ENCODE results near the gene ACYP2.
A peak's percentile ranks its signal among the peaks of the same experiment; 100 is the strongest.

Gene ACYP2

GRCh38 chr2:54336136-54336976 lies 220.9 kb downstream of the ACYP2 start:
- H3K27ac ChIP-seq (ENCODE audit: low read depth, low read length): no peak overlapping the region
- H3F3A ChIP-seq (ENCODE audit: insufficient read depth): no peaks in the 10 kb centered on the region
- no peak overlapping the region for H2AFZ ChIP-seq (ENCODE audit: low read depth, low read length, severe bottlenecking)
- no peak for TF ChIP-seq EZH2phosphoT487 (conservative IDR thresholded peaks at IDR 0.05; ENCODE audit: low read length)
- no peak for TF ChIP-seq CTCF (IDR thresholded peaks at IDR 0.05; ENCODE audit: insufficient read depth, low read length, poor library complexity, severe bottlenecking)
- H3K9ac ChIP-seq (ENCODE audit: low read length): no peak overlapping the region
- no peaks in the 10 kb centered on the region for H3K27me3 ChIP-seq (ENCODE audit: low read length)
- no peak overlapping the region for H3K4me2 ChIP-seq (ENCODE audit: low read depth, low read length, poor library complexity, severe bottlenecking)
- H3K36me3 ChIP-seq (ENCODE audit: low read length): no peaks in the 10 kb centered on the region
- no peaks in the 10 kb centered on the region for H3K9me3 ChIP-seq (ENCODE audit: insufficient read depth, low read length)
- no peaks in the 10 kb centered on the region for H3K79me2 ChIP-seq (ENCODE audit: insufficient read depth, low read length)
- H3K4me3 ChIP-seq (ENCODE audit: insufficient read depth, low read length, poor library complexity, severe bottlenecking): no peak overlapping the region
- no peaks in the 10 kb centered on the region for H4K20me1 ChIP-seq (ENCODE audit: low read depth, low read length)
- no peaks in the 10 kb centered on the region for H3K9me2 ChIP-seq (replicated peaks; ENCODE audit: insufficient read depth, low read length)

- Histone ChIP-seq H3K27me3 (ENCODE audit: low read length) (no peaks in the 10 kb centered on the region), H3K36me3 (ENCODE audit: low read length) (no peaks in the 10 kb centered on the region), H3K4me3 (ENCODE audit: insufficient read depth, low read length, poor library complexity, severe bottlenecking) (no peak overlapping the region), H3K4me2 (ENCODE audit: low read depth, low read length, poor library complexity, severe bottlenecking) (no peak overlapping the region), H3K27ac (ENCODE audit: low read depth, low read length) (no peak overlapping the region), H3K79me2 (ENCODE audit: insufficient read depth, low read length) (no peaks in the 10 kb centered on the region), H3F3A (ENCODE audit: insufficient read depth) (no peaks in the 10 kb centered on the region), H3K9me2 (replicated peaks; ENCODE audit: insufficient read depth, low read length) (no peaks in the 10 kb centered on the region), H3K9me3 (ENCODE audit: insufficient read depth, low read length) (no peaks in the 10 kb centered on the region), H3K9ac (ENCODE audit: low read length) (no peak overlapping the region), H2AFZ (ENCODE audit: low read depth, low read length, severe bottlenecking) (no peak overlapping the region), H4K20me1 (ENCODE audit: low read depth, low read length) (no peaks in the 10 kb centered on the region)
- no peak for TF ChIP-seq CTCF (IDR thresholded peaks at IDR 0.05; ENCODE audit: insufficient read depth, low read length, poor library complexity, severe bottlenecking)
- no peak for TF ChIP-seq EZH2phosphoT487 (conservative IDR thresholded peaks at IDR 0.05; ENCODE audit: low read length)
These were observed 221.5 kb downstream of the ACYP2 start for GRCh38 chr2:54336977-54337255.

- H3K27me3 ChIP-seq (ENCODE audit: low read length): no peaks in the 10 kb centered on the region
- H2AFZ ChIP-seq (ENCODE audit: low read depth, low read length, severe bottlenecking): no peak overlapping the region
- H3K4me2 ChIP-seq (ENCODE audit: low read depth, low read length, poor library complexity, severe bottlenecking): no peak overlapping the region
- H4K20me1 ChIP-seq (ENCODE audit: low read depth, low read length): no peaks in the 10 kb centered on the region
- no peaks in the 10 kb centered on the region for H3K9me2 ChIP-seq (replicated peaks; ENCODE audit: insufficient read depth, low read length)
- no peaks in the 10 kb centered on the region for H3K79me2 ChIP-seq (ENCODE audit: insufficient read depth, low read length)
- no peak overlapping the region for H3K4me3 ChIP-seq (ENCODE audit: insufficient read depth, low read length, poor library complexity, severe bottlenecking)
- no peaks in the 10 kb centered on the region for H3K36me3 ChIP-seq (ENCODE audit: low read length)
- no peaks in the 10 kb centered on the region for H3K9me3 ChIP-seq (ENCODE audit: insufficient read depth, low read length)
- H3K27ac ChIP-seq (ENCODE audit: low read depth, low read length): no peak overlapping the region
- no peak overlapping the region for H3K9ac ChIP-seq (ENCODE audit: low read length)
- no peaks in the 10 kb centered on the region for H3F3A ChIP-seq (ENCODE audit: insufficient read depth)
- peak; percentile 39 for TF ChIP-seq CTCF (IDR thresholded peaks at IDR 0.05; ENCODE audit: insufficient read depth, low read length, poor library complexity, severe bottlenecking)
- no peak for TF ChIP-seq EZH2phosphoT487 (conservative IDR thresholded peaks at IDR 0.05; ENCODE audit: low read length)
These were observed 226.2 kb downstream of the ACYP2 start for GRCh38 chr2:54341656-54342055.
